ENCODE results near the gene OLFM1. TPM values are rescaled to one million over a fixed set of nuclear protein-coding genes. Genes with fewer than 3 reads are reported as not detected.

OLFM1 gene
- total and polyA plus RNA-seq, 9 of the 15 experiments (the other 6 are each of a cell fraction or from before 2014, with no cell fraction given): not detected

- Histone ChIP-seq H3K4me3 (no peak overlapping the region), H3K9ac (ENCODE audit: insufficient read depth in 1 of 2, low read depth in 2 of 2, low read length in 2 of 2) (no peak overlapping the region), H2AFZ (ENCODE audit: low read depth, low read length) (no peak overlapping the region), H3K79me2 (ENCODE audit: control insufficient read depth, insufficient read depth, low read length) (no peaks in the 10 kb centered on the region), H3K4me2 (ENCODE audit: insufficient read depth, low read length) (no peak overlapping the region), H4K20me1 (replicated peaks; ENCODE audit: control insufficient read depth, insufficient read depth, low read length) (peaks cover 21% of the 10 kb centered on the region), H3K4me1 (replicated peaks in 1 of 2; ENCODE audit: control insufficient read depth in 2 of 2, insufficient read depth in 2 of 2, low read length in 2 of 2) (peaks cover 0 to 6% of the 10 kb centered on the region in 2 experiments; a peak in 3 of 5 replicates), H3K9me3 (replicated peaks; ENCODE audit: control insufficient read depth, insufficient read depth, low read depth, low read length) (no peaks in the 10 kb centered on the region), H3K27ac (ENCODE audit: extremely low read depth, low read depth, low read length) (no peak overlapping the region), H3K27me3 (ENCODE audit: control insufficient read depth in 2 of 2, insufficient read depth in 2 of 2, low read length in 2 of 2) (peaks cover 0 to 18% of the 10 kb centered on the region in 2 experiments; a peak in 3 of 5 replicates), H3K9me1 (ENCODE audit: control insufficient read depth, insufficient read depth, low read length) (no peaks in the 10 kb centered on the region), H3K36me3 (ENCODE audit: control insufficient read depth, insufficient read depth, low read length) (no peaks in the 10 kb centered on the region)
- in situ Hi-C loops (cut with MboI) (no loop called here), intact Hi-C loops (cut with micrococcal nuclease) (no loop called here)
- POLR2A ChIA-PET: interaction anchor here (0.8 to 1.3 kb wide), 2 partner anchors 9 to 27 kb away, joined by 4 to 5 read pairs; no protein-coding TSS in a partner anchor
- BruUV-seq (replicated peaks): no TSS peak
- CTCF ChIA-PET (ENCODE audit: low intra/inter-chr PET ratio): no interaction called here
- FAIRE-seq (peak; percentile 69), ATAC-seq (peak; percentile 74), DNase-seq (ENCODE audit: extremely low read depth in 1 of 4, low spot score in 3 of 4) (peak; percentile 65 to 78 (median 70))
- WGBS (ENCODE audit: insufficient coverage, low coverage, missing lambda C conversion rate): 3% methylated on average over 20 of the region's 20 CpGs
- TF ChIP-seq MAX (CRISPR knock-in tag; IDR thresholded peaks at IDR 0.05) (peak; percentile 32; the same call in 1 of the 2 replicates), RUNX1 (IDR thresholded peaks at IDR 0.05; ENCODE audit: low read depth) (no peak), RCOR1 (IDR thresholded peaks at IDR 0.05; ENCODE audit: borderline replicate concordance in 1 of 2, low read depth in 2 of 2, low read length in 2 of 2) (0 out of 4 replicates have a peak, but pooled peaks of 1 of the 2 experiments have one; percentile 40), USF2 (CRISPR knock-in tag; IDR thresholded peaks at IDR 0.05) (no peak), BRF2 (IDR thresholded peaks at IDR 0.05; ENCODE audit: borderline replicate concordance, insufficient read depth, insufficient read length) (no peak), MYNN (IDR thresholded peaks at IDR 0.05) (no peak), MYNN (CRISPR knock-in tag; IDR thresholded peaks at IDR 0.05) (0 out of 2 replicates have a peak, but pooled peaks have one; percentile 44), SP2 (IDR thresholded peaks at IDR 0.05; ENCODE audit: extremely low read depth, low read depth, low read length, poor library complexity, severe bottlenecking) (no peak), EHMT2 (IDR thresholded peaks at IDR 0.05) (peak; percentile 98), THRB (CRISPR knock-in tag; conservative IDR thresholded peaks at IDR 0.05) (no peak)
Observed at GRCh38 chr9:135156525-135157510, 69.3 kb downstream of the OLFM1 start.

Measured in K562 (cell line).